Nucleus accumbens (tissue), 56 donors: Measurements from ENCODE around the gene TSPAN6.

Experiments
- DNase-seq, 56 donors: peaks; one replicate each; lab custom pipeline; 2025; lab: John Stamatoyannopoulos, UW

Gene TSPAN6

DNA sequence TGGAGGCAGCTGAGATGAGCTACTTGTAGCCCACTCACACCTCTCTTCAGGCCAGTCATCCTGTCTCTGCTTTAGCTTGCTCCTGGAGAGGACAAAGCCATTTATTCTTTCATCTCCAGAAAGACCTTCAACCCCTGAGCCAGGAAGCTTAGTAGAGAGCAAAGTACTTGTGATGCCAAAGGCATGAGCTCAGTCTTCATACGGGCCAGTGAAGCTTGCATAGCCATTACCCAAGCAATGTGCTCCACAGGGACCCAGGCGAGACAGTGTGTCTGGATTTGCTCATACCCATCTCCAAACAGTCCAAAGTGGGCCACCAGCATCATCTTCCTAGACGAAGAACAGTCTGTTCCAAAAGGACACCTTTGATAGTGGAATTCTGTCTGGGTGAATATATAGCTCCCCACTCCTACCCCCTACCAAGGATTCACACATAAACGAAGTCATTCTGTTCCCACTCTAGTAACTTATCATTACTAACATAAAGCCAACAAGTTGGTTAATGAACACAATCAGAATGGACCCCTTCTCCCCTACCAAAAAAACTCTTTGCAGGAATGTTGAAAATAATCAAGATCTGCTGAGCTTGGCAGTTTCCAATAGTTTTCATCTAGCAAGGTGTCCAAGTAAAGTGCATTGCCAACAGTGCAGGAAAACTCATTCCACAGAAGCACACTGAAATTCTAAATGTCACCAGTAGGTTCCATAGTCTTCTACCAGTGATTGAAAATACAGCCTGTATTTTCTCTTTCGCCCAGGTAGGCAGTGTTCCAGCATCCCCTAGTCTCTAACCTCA lies 45.2 kb downstream of the TSPAN6 start:
- no peak for DNase-seq

DNA sequence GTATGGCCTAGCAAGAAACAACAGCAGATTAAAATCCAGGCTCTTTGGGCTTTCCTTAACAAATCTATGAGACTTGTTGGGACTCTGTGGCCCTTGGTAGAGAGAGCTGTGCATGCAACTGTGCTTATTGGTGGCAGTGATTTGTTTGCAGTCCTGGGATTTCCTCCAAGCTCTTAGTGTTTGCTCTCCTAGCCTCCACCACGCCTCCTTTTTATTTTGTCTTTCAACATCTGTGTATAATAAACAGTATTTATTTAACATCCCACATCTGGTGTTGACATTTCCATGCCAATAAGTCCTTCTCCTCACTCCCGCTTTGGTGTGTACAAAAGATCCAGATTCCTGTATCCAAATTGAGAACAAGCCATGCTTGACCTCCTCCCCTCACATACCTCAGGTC lies 48.7 kb downstream of the TSPAN6 start:
- DNase-seq = no peak

DNA sequence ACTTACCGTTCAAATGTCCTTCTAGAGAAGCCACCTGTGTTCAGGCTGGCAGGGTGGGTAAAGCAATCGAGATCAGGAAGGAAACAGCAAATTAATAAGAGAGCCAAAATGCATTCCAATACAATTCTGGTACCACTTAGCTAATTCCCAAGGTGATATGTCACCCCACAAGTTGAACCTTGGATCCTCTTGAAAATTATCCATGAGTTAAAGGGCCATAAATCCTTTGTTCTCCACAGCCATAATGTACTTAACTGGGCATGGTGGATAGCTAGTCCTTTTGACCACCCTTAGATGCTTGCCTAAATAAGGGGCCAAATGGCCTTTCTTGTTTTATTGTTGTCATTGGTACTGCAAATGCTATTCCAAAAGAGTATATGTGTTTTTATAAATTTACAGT lies 49.9 kb downstream of the TSPAN6 start:
- DNase-seq = no peak

DNA sequence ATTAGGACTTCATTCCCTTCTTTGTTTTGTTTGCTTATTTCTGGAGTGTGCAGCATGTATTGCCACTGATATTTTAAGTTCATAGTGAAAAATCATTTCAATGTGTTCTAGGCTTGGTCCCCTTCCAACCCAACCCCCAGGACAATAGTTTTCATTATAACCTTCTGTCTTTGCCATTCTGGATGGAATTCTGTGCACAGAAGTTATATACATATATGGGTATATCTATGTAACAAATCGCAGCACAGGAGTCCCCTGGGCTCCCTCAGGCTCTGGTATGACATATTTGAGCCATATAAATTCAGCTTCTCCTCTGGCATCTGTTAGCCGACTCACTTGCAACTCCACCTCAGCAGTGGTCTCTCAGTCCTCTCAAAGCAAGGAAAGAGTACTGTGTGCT lies 52.0 kb downstream of the TSPAN6 start, which contains the start of gene TNMD:
Gene TNMD (plus strand): TSS at position 326 of the 400 bp plus-strand sequence. CDS start 83 bp downstream, outside the sequence.
- DNase-seq = no peak
